ENCODE data around the gene PCDH20. TPM values are rescaled to one million over a fixed set of nuclear protein-coding genes. Genes with fewer than 3 reads are reported as not detected.
A peak's percentile ranks its signal among the peaks of the same experiment; 100 is the strongest.

PCDH20 gene
- total RNA-seq (under 1 TPM; 0.39 to 0.56 TPM), polyA plus RNA-seq (ENCODE audit: insufficient read depth, low read depth, low replicate concordance) (0.88 TPM)
- long read RNA-seq, donor 1, full-length matches to known transcripts, result 2 of 2 reads
- long read RNA-seq, donor 1, partial matches to known transcripts, result 0 of 2 reads
- long read RNA-seq, donor 1, other reads (novel, unspliced or antisense), result 0 of 2 reads
- long read RNA-seq, donor 2, full-length matches to known transcripts, result 1 of 1 reads
- long read RNA-seq, donor 2, partial matches to known transcripts, result 0 of 1 reads
- long read RNA-seq, donor 2, other reads (novel, unspliced or antisense), result 0 of 1 reads

- H3K4me3 ChIP-seq, result peak within 1 kb of the TSS; percentile 17 to 29
- H3K27me3 ChIP-seq, result no peaks in the 10 kb centered on the region
- DNase-seq, result no peak
- H3K4me1 ChIP-seq, result no peaks in the 10 kb centered on the region
- TF ChIP-seq POLR2A (IDR thresholded peaks at IDR 0.05) (no peak), CTCF (IDR thresholded peaks at IDR 0.05) (no peak)
- H3K9me3 ChIP-seq, result no peaks in the 10 kb centered on the region
- 17 to 30% methylated on average over 3 of the region's 3 CpGs for WGBS, 2 donors
- intact Hi-C loops (cut with DNase I; ENCODE audit: low total_unique reads), result no loop called here
- no peak within 1 kb of the TSS for H3K27ac ChIP-seq
- no peaks in the 10 kb centered on the region for H3K36me3 ChIP-seq (ENCODE audit: low read depth, missing control alignments)
Observed at GRCh38 chr13:61415749-61416148, at the start of gene PCDH20. Gene PCDH20, minus strand, starts transcription at chr13:61415849. Its CDS starts 691 bp downstream, at chr13:61415158.

GRCh38 chr13:61463024-61463423 is 47.4 kb upstream of the PCDH20 start:
- no peak overlapping the region for H3K27ac ChIP-seq
- intact Hi-C loops (cut with DNase I; ENCODE audit: low total_unique reads), result no loop called here
- WGBS, 2 donors, result 67 to 77% methylated on average over 1 of the region's 1 CpG
- no peaks in the 10 kb centered on the region for H3K36me3 ChIP-seq (ENCODE audit: low read depth, missing control alignments)
- DNase-seq, result no peak
- H3K4me1 ChIP-seq, result no peaks in the 10 kb centered on the region
- no peaks in the 10 kb centered on the region for H3K27me3 ChIP-seq
- H3K4me3 ChIP-seq, result no peak overlapping the region
- H3K9me3 ChIP-seq, result no peaks in the 10 kb centered on the region
- TF ChIP-seq CTCF (IDR thresholded peaks at IDR 0.05) (no peak), POLR2A (IDR thresholded peaks at IDR 0.05) (no peak)

- TF ChIP-seq POLR2A (IDR thresholded peaks at IDR 0.05), result no peak
- TF ChIP-seq CTCF (IDR thresholded peaks at IDR 0.05), result no peak
- DNase-seq, result no peak
- intact Hi-C loops (cut with DNase I; ENCODE audit: low total_unique reads), result no loop called here
- Histone ChIP-seq H3K27ac (no peak overlapping the region), H3K4me1 (no peaks in the 10 kb centered on the region), H3K9me3 (no peaks in the 10 kb centered on the region), H3K4me3 (no peak overlapping the region), H3K36me3 (ENCODE audit: low read depth, missing control alignments) (no peaks in the 10 kb centered on the region), H3K27me3 (no peaks in the 10 kb centered on the region)
- WGBS, 2 donors, result 54 to 70% methylated on average over 1 of the region's 1 CpG
Observed at GRCh38 chr13:61453121-61453520, 37.5 kb upstream of the PCDH20 start.

- 84 to 95% methylated on average over 1 of the region's 1 CpG for WGBS, 2 donors
- H3K4me1 ChIP-seq, result no peaks in the 10 kb centered on the region
- intact Hi-C loops (cut with DNase I; ENCODE audit: low total_unique reads), result no loop called here
- no peak overlapping the region for H3K4me3 ChIP-seq
- no peaks in the 10 kb centered on the region for H3K27me3 ChIP-seq
- no peak for DNase-seq
- TF ChIP-seq CTCF (IDR thresholded peaks at IDR 0.05) (no peak), POLR2A (IDR thresholded peaks at IDR 0.05) (no peak)
- no peak overlapping the region for H3K27ac ChIP-seq
- H3K9me3 ChIP-seq, result no peaks in the 10 kb centered on the region
- no peaks in the 10 kb centered on the region for H3K36me3 ChIP-seq (ENCODE audit: low read depth, missing control alignments)
Observed at GRCh38 chr13:61432029-61432428, 16.4 kb upstream of the PCDH20 start.

GRCh38 chr13:61423915-61424314 is 8.3 kb upstream of the PCDH20 start:
- Histone ChIP-seq H3K4me1 (no peaks in the 10 kb centered on the region), H3K27me3 (no peaks in the 10 kb centered on the region), H3K9me3 (no peaks in the 10 kb centered on the region), H3K36me3 (ENCODE audit: low read depth, missing control alignments) (no peaks in the 10 kb centered on the region), H3K27ac (no peak overlapping the region), H3K4me3 (no peak overlapping the region)
- 95 to 96% methylated on average over 1 of the region's 1 CpG for WGBS, 2 donors
- intact Hi-C loops (cut with DNase I; ENCODE audit: low total_unique reads), result no loop called here
- TF ChIP-seq POLR2A (IDR thresholded peaks at IDR 0.05), result no peak
- TF ChIP-seq CTCF (IDR thresholded peaks at IDR 0.05), result no peak
- no peak for DNase-seq
